ENCODE results near the gene DMAC2.
"Not testable (repeated sequence)": the region's sequence is repeated elsewhere in the genome, so short reads cannot be mapped to it uniquely, and the experiment has no call there.

Gene DMAC2

GRCh38 chr19:41386442-41386841, 53.3 kb downstream of the DMAC2 start:
- Histone ChIP-seq H3K9ac (ENCODE audit: low read depth, low read length) (no peak overlapping the region), H3K9me3 (ENCODE audit: control insufficient read depth, insufficient read depth, low read length) (no peaks in the 10 kb centered on the region), H3K36me3 (ENCODE audit: insufficient read depth, low read length) (no peaks in the 10 kb centered on the region; the same call in 1 of the 2 replicates), H3K4me1 (ENCODE audit: insufficient read depth, low read length) (no peaks in the 10 kb centered on the region)

- no peaks in the 10 kb centered on the region for H3K9me3 ChIP-seq (ENCODE audit: control insufficient read depth, insufficient read depth, low read length)
- H3K4me1 ChIP-seq (ENCODE audit: insufficient read depth, low read length) = no peaks in the 10 kb centered on the region
- H3K9ac ChIP-seq (ENCODE audit: low read depth, low read length) = no peak overlapping the region
- H3K36me3 ChIP-seq (ENCODE audit: insufficient read depth, low read length) = no peaks in the 10 kb centered on the region
Observed at GRCh38 chr19:41384351-41384750, 55.4 kb downstream of the DMAC2 start.

GRCh38 chr19:41381536-41381935, 58.2 kb downstream of the DMAC2 start:
- not testable (repeated sequence) for H3K4me1 ChIP-seq (ENCODE audit: insufficient read depth, low read length); H3K36me3 ChIP-seq (ENCODE audit: insufficient read depth, low read length); H3K9ac ChIP-seq (ENCODE audit: low read depth, low read length); H3K9me3 ChIP-seq (ENCODE audit: control insufficient read depth, insufficient read depth, low read length)
